Ascending aorta (tissue), 2 donors: ENCODE data around the gene TNP1. TPM values are rescaled to one million over a fixed set of nuclear protein-coding genes. Genes with fewer than 3 reads are reported as not detected.

Experiments
- DNase-seq, 2 donors: peaks; one replicate each; pipeline ENCODE4 v3.0.0-alpha.2; 2019; ENCODE audit warnings: low spot score in 2 of 2
- H3K27ac ChIP-seq, 2 donors: fragments of 200-600 bp; sonication (generic); one replicate each; pipeline ENCODE4 v1.5.1; 2016 to 2017; ENCODE audit warnings: mild to moderate bottlenecking in 1 of 2
- H3K27me3 ChIP-seq: fragments of 200-600 bp; sonication (generic); one replicate; pipeline ENCODE4 v1.5.1; 2017
- H3K36me3 ChIP-seq, 2 donors: fragments of 200-600 bp; sonication (generic); one replicate each; pipeline ENCODE4 v1.5.1; 2016
- H3K4me1 ChIP-seq, 2 donors: fragments of 200-600 bp; sonication (generic); one replicate each; pipeline ENCODE4 v1.5.1; 2016 to 2017; ENCODE audit warnings: mild to moderate bottlenecking in 1 of 2
- H3K4me3 ChIP-seq, 2 donors: fragments of 200-600 bp; sonication (generic); one replicate each; pipeline ENCODE4 v1.5.1; 2016 to 2017; ENCODE audit warnings: mild to moderate bottlenecking in 1 of 2
- H3K9me3 ChIP-seq, 2 donors: fragments of 200-600 bp; sonication (generic); one replicate each; pipeline ENCODE4 v1.5.1; 2016
- intact Hi-C: fragments of 100-400 bp; cut with DNase I; formaldehyde crosslinking; loops from one replicate; pipeline ENCODE4 v1.15.1; 2023
- total RNA-seq: library from RNA; depleted of rRNA; stranded (reverse); fragments of >200 nt; gene quantifications from one replicate; pipeline ENCODE4 v1.1.0, GENCODE V29; 2016
- TF ChIP-seq, protein P1 (sequence below), 3 experiments: fragments of 200-600 bp in 2 of 3; fragments of 450-650 bp in 1 of 3; sonication (generic) in 2 of 3; IDR thresholded peaks; one replicate each; pipeline ENCODE4 v1.5.1; 2016 to 2019; ENCODE audit warnings: antibody characterized with exemption in 3 of 3, mild to moderate bottlenecking in 1 of 3, moderate library complexity in 1 of 3

TNP1 gene, protein sequence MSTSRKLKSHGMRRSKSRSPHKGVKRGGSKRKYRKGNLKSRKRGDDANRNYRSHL
- not detected for total RNA-seq

DNA sequence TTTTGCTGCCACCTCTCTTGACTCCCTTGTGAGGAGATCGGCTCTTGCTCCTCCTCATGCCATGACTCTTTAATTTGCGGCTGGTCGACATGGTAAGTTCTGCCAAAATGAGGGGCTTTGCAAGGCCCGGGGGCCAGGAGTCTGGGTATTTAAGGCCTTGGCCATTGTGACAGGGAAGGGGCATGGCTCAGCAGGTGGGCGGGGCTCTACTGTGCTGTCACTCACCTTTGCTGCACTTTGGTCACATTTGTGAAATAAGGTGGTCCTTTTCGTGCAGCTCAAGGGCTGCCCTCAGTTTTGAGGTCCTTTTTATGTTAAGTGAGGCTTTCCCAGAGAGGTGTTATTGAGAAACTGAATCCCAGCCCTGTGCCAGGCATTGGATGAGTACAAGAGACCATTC, at the start of gene TNP1:
TSS of gene TNP1 (minus strand) at position 121 of the 400 bp plus-strand sequence. CDS start at position 91, 30 bp downstream.
- Histone ChIP-seq H3K4me3 (no peak within 1 kb of the TSS), H3K27me3 (no peaks in the 10 kb centered on the region), H3K27ac (no peak within 1 kb of the TSS), H3K36me3 (no peaks in the 10 kb centered on the region), H3K4me1 (peaks cover 0 to 3% of the 10 kb centered on the region in 2 donors), H3K9me3 (no peaks in the 10 kb centered on the region)
- intact Hi-C loops = no loop called here
- TF ChIP-seq, protein P1, sequence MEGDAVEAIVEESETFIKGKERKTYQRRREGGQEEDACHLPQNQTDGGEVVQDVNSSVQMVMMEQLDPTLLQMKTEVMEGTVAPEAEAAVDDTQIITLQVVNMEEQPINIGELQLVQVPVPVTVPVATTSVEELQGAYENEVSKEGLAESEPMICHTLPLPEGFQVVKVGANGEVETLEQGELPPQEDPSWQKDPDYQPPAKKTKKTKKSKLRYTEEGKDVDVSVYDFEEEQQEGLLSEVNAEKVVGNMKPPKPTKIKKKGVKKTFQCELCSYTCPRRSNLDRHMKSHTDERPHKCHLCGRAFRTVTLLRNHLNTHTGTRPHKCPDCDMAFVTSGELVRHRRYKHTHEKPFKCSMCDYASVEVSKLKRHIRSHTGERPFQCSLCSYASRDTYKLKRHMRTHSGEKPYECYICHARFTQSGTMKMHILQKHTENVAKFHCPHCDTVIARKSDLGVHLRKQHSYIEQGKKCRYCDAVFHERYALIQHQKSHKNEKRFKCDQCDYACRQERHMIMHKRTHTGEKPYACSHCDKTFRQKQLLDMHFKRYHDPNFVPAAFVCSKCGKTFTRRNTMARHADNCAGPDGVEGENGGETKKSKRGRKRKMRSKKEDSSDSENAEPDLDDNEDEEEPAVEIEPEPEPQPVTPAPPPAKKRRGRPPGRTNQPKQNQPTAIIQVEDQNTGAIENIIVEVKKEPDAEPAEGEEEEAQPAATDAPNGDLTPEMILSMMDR (IDR thresholded peaks at IDR 0.05) = no peak
- no peak for DNase-seq

DNA sequence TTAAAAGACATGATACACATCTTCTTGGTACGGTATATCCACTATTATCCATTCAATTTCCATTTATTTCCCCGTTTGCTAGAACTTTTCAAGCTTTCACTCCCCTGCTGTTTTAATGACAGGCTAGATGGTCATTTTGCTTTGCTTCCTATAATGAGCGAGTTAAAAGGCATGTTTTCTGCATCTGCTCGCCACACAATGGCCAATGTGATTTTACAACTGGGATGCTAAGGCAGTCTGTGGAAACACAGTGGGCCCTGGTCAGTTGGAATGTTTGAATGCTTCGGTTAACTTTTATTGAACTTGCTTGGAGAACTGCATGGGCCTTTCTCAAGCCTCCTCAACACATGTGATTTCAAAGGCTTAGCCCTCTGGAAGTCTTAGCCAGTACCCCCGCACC, 48.4 kb upstream of the TNP1 start:
- Histone ChIP-seq H3K36me3 (no peaks in the 10 kb centered on the region), H3K4me3 (no peak overlapping the region), H3K4me1 (no peaks in the 10 kb centered on the region), H3K9me3 (peaks cover 0 to 6% of the 10 kb centered on the region in 2 donors), H3K27me3 (no peaks in the 10 kb centered on the region), H3K27ac (no peak overlapping the region)
- intact Hi-C loops = no loop called here
- TF ChIP-seq, protein P1 (IDR thresholded peaks at IDR 0.05) = no peak
- no peak for DNase-seq

DNA sequence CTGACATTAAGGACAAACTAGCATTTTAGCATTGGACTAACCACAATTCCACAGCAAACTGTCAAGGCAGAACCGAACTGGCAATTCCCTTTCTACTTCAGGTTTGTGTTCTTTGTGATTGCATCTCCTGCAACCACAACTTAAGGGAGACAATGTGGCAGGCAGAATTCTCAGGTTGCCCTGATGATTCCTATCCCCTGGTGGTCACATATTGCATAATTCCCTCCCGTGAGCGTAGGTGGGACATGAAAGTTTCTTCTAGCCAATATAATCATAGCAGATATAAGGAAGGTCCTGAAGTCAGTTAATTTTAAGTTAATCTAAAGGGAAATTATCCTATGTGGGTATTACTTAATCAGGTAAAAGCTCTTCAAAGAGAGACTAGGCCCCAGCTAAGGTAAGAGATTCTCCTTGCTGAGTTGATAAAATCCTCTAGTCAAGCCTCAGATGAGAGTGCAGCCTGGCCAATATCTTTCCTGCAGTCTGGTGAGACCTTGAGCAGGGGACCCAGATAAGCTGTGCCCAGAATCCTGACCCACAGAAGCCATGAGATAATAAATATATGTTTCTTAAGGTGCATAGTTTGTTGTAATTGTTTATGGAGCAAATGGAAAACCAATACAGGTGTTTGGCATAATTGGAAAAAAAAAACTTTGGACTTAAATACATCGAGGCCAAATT, 45.9 kb upstream of the TNP1 start:
- Histone ChIP-seq H3K9me3 (peaks cover 0 to 10% of the 10 kb centered on the region in 2 donors), H3K27me3 (no peaks in the 10 kb centered on the region), H3K4me3 (no peak overlapping the region), H3K4me1 (no peaks in the 10 kb centered on the region), H3K36me3 (no peaks in the 10 kb centered on the region), H3K27ac (no peak overlapping the region)
- no peak for DNase-seq
- TF ChIP-seq, protein P1 (IDR thresholded peaks at IDR 0.05) = no peak
- intact Hi-C loops = no loop called here

DNA sequence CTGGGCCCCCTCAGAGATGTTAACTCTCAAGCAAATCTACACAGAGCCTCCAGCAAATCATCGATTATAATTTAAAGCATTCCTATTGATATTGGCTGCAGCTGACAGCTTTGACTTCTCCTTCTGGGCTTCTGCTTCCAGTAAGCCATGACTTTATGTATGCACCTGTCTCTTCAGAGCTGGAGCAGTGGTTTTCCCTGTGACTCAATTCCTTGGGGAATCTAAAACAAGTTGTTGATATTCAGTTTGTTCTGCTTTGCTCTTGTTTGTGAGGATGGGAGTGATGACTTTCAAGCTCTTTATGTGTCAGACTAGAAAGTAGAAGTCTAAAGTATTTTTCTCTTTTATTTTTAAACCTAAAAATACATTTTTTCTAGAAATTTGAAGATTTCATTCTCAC, 45.1 kb upstream of the TNP1 start:
- intact Hi-C loops = no loop called here
- Histone ChIP-seq H3K9me3 (peaks cover 0 to 10% of the 10 kb centered on the region in 2 donors), H3K27me3 (no peaks in the 10 kb centered on the region), H3K4me1 (no peaks in the 10 kb centered on the region), H3K27ac (no peak overlapping the region), H3K4me3 (no peak overlapping the region), H3K36me3 (no peaks in the 10 kb centered on the region)
- TF ChIP-seq, protein P1 (IDR thresholded peaks at IDR 0.05) = no peak
- DNase-seq = no peak

DNA sequence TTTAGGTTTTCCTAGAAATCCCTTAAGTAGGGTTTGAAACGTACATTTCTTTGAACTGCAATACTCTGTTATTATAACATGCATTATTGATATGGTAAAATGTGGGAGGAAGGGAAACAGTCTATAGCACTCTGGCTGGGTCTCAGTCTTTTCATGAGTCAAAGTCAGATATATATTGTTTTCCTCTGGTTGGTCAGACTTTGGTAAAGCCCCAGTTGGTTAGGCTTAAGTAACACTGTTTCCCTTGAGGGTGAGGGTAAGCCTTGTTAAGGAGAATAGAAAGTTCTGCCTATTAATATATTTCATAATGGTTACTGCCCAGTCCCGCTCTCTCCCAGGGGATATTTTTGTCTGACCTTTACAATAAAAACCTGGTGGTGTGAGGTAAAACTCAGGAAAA, 44.7 kb upstream of the TNP1 start:
- H3K27me3 ChIP-seq = no peaks in the 10 kb centered on the region
- no peak overlapping the region for H3K4me3 ChIP-seq
- H3K27ac ChIP-seq = no peak overlapping the region
- no peak for DNase-seq
- intact Hi-C loops = no loop called here
- no peaks in the 10 kb centered on the region for H3K36me3 ChIP-seq
- TF ChIP-seq, protein P1 (IDR thresholded peaks at IDR 0.05) = no peak
- H3K9me3 ChIP-seq = peaks cover 0 to 12% of the 10 kb centered on the region in 2 donors
- H3K4me1 ChIP-seq = no peaks in the 10 kb centered on the region
